OCI-LY7 (cell line): ENCODE measurements around the gene CTNNBIP1. TPM values are rescaled to one million over a fixed set of nuclear protein-coding genes. Genes with fewer than 3 reads are reported as not detected.
A peak's percentile ranks its signal among the peaks of the same experiment; 100 is the strongest.

ENCODE experiments used
- BruUV-seq: library from RNA; stranded (reverse); fragments of 400-500 nt; replicated peaks from 2 replicates; lab custom pipeline; 2021; lab: Mats Ljungman, UMichigan
- CTCF ChIA-PET: fragments of 300-600 bp; sonication (Branson Sonifier 250); formaldehyde crosslinking; loops from one replicate; lab custom pipeline; 2022; ENCODE audit warnings: antibody characterized with exemption; ENCODE audit not compliant: unreplicated experiment; lab: Charles Lee
- POLR2A ChIA-PET: fragments of 300-600 bp; sonication (Branson Sonifier 250); formaldehyde crosslinking; loops from one replicate; lab custom pipeline; 2022; ENCODE audit warnings: antibody characterized with exemption; lab: Charles Lee
- DNase-seq: peaks from one replicate; pipeline ENCODE4 v3.0.0-alpha.2; 2015; ENCODE audit warnings: low spot score
- H2AFZ ChIP-seq: fragments of 200-600 bp; sonication (generic), shearing (Covaris generic); 2 replicates; pipeline ENCODE4 v1.6.1; 2014; ENCODE audit warnings: mild to moderate bottlenecking, antibody characterized with exemption, low read length, moderate library complexity
- H3K27ac ChIP-seq: fragments of 200-600 bp; sonication (generic); 2 replicates; pipeline ENCODE4 v1.5.1; 2014; ENCODE audit warnings: mixed run types, low read depth, mild to moderate bottlenecking, moderate library complexity, low read length, inconsistent platforms; ENCODE audit not compliant: poor library complexity, severe bottlenecking
- H3K36me3 ChIP-seq: fragments of 200-600 bp; sonication (generic); 2 replicates; pipeline ENCODE4 v1.6.1; 2014; ENCODE audit warnings: mild to moderate bottlenecking, antibody characterized with exemption, low read length, moderate library complexity, mixed read lengths; ENCODE audit not compliant: insufficient read depth
- H3K4me1 ChIP-seq: fragments of 200-600 bp; sonication (generic); 2 replicates; pipeline ENCODE4 v1.5.1; 2014; ENCODE audit warnings: mild to moderate bottlenecking, low read length; ENCODE audit not compliant: insufficient read depth, poor library complexity, severe bottlenecking
- H3K4me2 ChIP-seq: fragments of 200-600 bp; sonication (generic); 2 replicates; pipeline ENCODE4 v1.6.1; 2014; ENCODE audit warnings: mild to moderate bottlenecking, low read length
- H3K4me3 ChIP-seq: fragments of 200-600 bp; sonication (generic); 2 replicates; pipeline ENCODE4 v1.5.1; 2014; ENCODE audit warnings: mild to moderate bottlenecking, low read depth, low read length; ENCODE audit not compliant: poor library complexity, severe bottlenecking
- H3K79me2 ChIP-seq: fragments of 200-600 bp; sonication (generic); 2 replicates; pipeline ENCODE4 v1.6.1; 2016; ENCODE audit warnings: low read depth, mild to moderate bottlenecking, low read length, moderate library complexity, mixed read lengths; ENCODE audit not compliant: insufficient read depth
- H3K9me2 ChIP-seq: fragments of 200-600 bp; sonication (generic); 2 replicates; pipeline ENCODE4 v1.6.1; 2016; ENCODE audit warnings: mild to moderate bottlenecking, low read length, mixed read lengths; ENCODE audit not compliant: insufficient read depth
- H3K9me3 ChIP-seq: fragments of 200-600 bp; sonication (generic); 2 replicates; pipeline ENCODE4 v1.6.1; 2014; ENCODE audit warnings: mild to moderate bottlenecking, mixed run types, low read length, mixed read lengths
- H4K20me1 ChIP-seq: fragments of 200-600 bp; sonication (generic); 2 replicates; pipeline ENCODE4 v1.6.1; 2014; ENCODE audit warnings: mild to moderate bottlenecking, antibody characterized with exemption, low read length, moderate library complexity, mixed read lengths; ENCODE audit not compliant: insufficient read depth
- EZH2phosphoT487 ChIP-seq: fragments of 200-600 bp; sonication (generic); IDR thresholded peaks from 2 replicates; pipeline ENCODE4 v1.6.1; 2018; ENCODE audit warnings: low read depth, borderline replicate concordance, mild to moderate bottlenecking, mixed run types, antibody characterized with exemption, low read length, moderate library complexity, mixed read lengths
- intact Hi-C: fragments of 100-400 bp; cut with micrococcal nuclease; formaldehyde crosslinking; loops from one replicate; pipeline ENCODE4 v1.10.0; 2022; ENCODE audit not compliant: unreplicated experiment
- total RNA-seq, 2 experiments: library from RNA; depleted of rRNA in 1 of 2; stranded (reverse); fragments of >200 nt in 1 of 2; shearing (Covaris generic) in 1 of 2; gene quantifications; 2 replicates each; pipeline ENCODE4 v1.2.3, GENCODE V29; 2014 to 2022
- TF ChIP-seq, protein P1 (sequence below): fragments of 200-600 bp; sonication (generic); conservative IDR thresholded peaks from 2 replicates; pipeline ENCODE4 v1.5.1; 2014; ENCODE audit warnings: mild to moderate bottlenecking, antibody characterized with exemption, low read length, moderate library complexity, mixed read lengths

The CTNNBIP1 gene
- total RNA-seq, 2 experiments from 2014 or later = 14.7 to 17.4 TPM

DNA sequence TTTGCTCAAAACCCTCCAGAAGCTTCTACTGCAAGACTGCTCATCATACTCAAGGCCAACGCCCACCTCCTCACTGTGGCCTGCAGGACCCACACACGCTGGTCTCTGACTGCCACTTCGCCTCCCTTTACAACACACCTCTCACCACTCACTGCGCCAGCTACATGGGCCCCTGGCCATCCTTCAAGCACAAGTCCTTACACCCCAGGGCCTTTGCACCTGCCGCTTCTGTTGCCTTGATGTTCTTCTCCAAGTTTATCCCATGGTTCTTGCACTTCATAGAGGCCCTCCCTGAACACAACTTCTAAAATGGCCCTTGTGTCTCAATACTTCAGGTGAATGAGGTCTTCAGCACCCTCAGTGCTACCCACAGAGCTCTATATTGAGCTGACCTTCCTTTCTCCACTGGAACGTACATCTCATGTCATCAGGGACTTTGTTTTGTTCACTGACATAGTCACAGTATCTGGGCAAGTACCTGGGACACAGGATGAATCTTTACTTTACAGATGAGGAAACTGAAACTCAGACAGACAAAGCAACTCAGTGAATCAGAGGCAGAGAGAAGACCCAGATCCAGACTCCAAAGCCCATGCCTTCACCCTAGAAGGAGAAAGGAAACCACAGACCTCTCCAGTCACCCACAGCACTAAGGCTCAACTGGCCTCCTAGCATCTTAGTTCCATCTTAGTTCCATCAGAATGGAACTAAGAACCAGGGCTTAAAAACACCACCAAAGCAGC, 51.6 kb downstream of the CTNNBIP1 start:
- no peaks in the 10 kb centered on the region for H4K20me1 ChIP-seq
- intact Hi-C loops = no loop called here
- H2AFZ ChIP-seq = no peak overlapping the region
- ChIA-PET CTCF (interaction anchor here (1.2 kb wide), 1 partner anchor 74 kb away, joined by 3 read pairs; no protein-coding TSS in a partner anchor), POLR2A (interaction anchor here (1.6 kb wide), 1 partner anchor 8 kb away, joined by 10 read pairs; no protein-coding TSS in a partner anchor)
- peaks cover 3% of the 10 kb centered on the region for H3K9me3 ChIP-seq
- peaks cover 15% of the 10 kb centered on the region for H3K36me3 ChIP-seq
- H3K4me3 ChIP-seq = no peak overlapping the region
- no TSS peak for BruUV-seq
- H3K79me2 ChIP-seq = no peaks in the 10 kb centered on the region
- no peak for DNase-seq
- no peak for TF ChIP-seq EZH2phosphoT487
- TF ChIP-seq, protein P1, sequence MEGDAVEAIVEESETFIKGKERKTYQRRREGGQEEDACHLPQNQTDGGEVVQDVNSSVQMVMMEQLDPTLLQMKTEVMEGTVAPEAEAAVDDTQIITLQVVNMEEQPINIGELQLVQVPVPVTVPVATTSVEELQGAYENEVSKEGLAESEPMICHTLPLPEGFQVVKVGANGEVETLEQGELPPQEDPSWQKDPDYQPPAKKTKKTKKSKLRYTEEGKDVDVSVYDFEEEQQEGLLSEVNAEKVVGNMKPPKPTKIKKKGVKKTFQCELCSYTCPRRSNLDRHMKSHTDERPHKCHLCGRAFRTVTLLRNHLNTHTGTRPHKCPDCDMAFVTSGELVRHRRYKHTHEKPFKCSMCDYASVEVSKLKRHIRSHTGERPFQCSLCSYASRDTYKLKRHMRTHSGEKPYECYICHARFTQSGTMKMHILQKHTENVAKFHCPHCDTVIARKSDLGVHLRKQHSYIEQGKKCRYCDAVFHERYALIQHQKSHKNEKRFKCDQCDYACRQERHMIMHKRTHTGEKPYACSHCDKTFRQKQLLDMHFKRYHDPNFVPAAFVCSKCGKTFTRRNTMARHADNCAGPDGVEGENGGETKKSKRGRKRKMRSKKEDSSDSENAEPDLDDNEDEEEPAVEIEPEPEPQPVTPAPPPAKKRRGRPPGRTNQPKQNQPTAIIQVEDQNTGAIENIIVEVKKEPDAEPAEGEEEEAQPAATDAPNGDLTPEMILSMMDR = no peak
- peaks cover 28% of the 10 kb centered on the region for H3K4me1 ChIP-seq
- H3K9me2 ChIP-seq = no peaks in the 10 kb centered on the region
- no peak overlapping the region for H3K4me2 ChIP-seq
- no peak overlapping the region for H3K27ac ChIP-seq

DNA sequence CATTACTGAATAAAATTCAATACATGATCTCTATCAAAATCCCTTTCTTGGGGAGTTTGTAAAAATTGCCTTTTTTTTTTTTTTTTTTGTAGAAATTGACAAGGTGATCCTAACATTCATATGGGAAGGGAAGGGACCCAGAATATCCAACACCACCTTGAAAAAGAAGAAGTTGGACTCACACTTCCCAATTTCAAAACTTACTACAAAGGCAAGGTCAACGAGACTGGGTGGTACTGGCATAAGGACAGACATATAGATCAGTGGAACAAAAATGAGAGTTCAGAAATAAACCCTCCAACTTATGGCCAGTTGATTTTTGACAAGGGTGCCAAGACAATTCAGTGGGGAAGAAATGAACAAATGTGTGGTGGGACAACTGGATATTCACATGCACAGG, 54.9 kb downstream of the CTNNBIP1 start:
- POLR2A ChIA-PET = interaction anchor here (0.7 kb wide), 2 partner anchors 29 to 67 kb away, joined by 3 to 6 read pairs; no protein-coding TSS in a partner anchor
- Histone ChIP-seq H3K9me3 (peaks cover 13% of the 10 kb centered on the region), H3K4me3 (no peak overlapping the region), H3K9me2 (no peaks in the 10 kb centered on the region), H3K79me2 (peaks cover 13% of the 10 kb centered on the region; the same call in 1 of the 2 replicates), H3K4me2 (no peak overlapping the region), H2AFZ (no peak overlapping the region), H3K4me1 (peaks cover 27% of the 10 kb centered on the region), H4K20me1 (no peaks in the 10 kb centered on the region), H3K36me3 (peaks cover 29% of the 10 kb centered on the region), H3K27ac (no peak overlapping the region)
- intact Hi-C loops = no loop called here
- no peak for DNase-seq
- CTCF ChIA-PET = no interaction called here
- TF ChIP-seq EZH2phosphoT487 = no peak
- TF ChIP-seq, protein P1 = no peak
- TSS peak; percentile 18 for BruUV-seq

DNA sequence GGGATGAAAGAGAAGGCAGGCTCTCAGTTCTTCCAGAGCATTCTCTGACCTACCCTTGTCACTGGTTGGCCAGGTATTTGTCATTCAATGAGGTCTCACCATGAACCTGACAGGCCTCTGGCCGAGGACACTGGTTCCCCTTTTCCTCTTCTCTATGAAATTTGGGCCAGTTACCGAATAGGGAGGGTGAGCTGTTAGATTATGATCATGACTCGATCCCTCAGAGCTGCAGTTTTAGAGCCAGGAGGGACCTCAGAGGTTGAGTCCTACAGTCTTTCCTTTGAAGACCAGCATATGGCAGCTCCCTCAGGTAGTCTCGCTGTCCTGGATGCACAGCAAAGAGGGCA, 56.8 kb downstream of the CTNNBIP1 start:
- Histone ChIP-seq H4K20me1 (no peaks in the 10 kb centered on the region), H3K9me2 (no peaks in the 10 kb centered on the region), H3K4me1 (peaks cover 40% of the 10 kb centered on the region), H3K27ac (no peak overlapping the region), H3K9me3 (peaks cover 13% of the 10 kb centered on the region), H3K4me2 (peak overlapping the region; percentile 82; the same call in 1 of the 2 replicates), H3K79me2 (peaks cover 13% of the 10 kb centered on the region; the same call in 1 of the 2 replicates), H2AFZ (no peak overlapping the region), H3K4me3 (no peak overlapping the region), H3K36me3 (peaks cover 29% of the 10 kb centered on the region)
- no TSS peak for BruUV-seq
- CTCF ChIA-PET = interaction anchor here (1.3 kb wide), 1 partner anchor 68 kb away, joined by 4 read pairs; no protein-coding TSS in a partner anchor
- no peak for DNase-seq
- POLR2A ChIA-PET = interaction anchor here (0.7 to 2.4 kb wide), 2 partner anchors 67 to 69 kb away, joined by 3 to 10 read pairs; no protein-coding TSS in a partner anchor
- TF ChIP-seq, protein P1 = no peak
- TF ChIP-seq EZH2phosphoT487 = no peak
- intact Hi-C loops = no loop called here
